Germinal center (tissue), 1 donor: ENCODE results near the gene TBX18.

Experiments
- DNase-seq: peaks from one replicate; pipeline ENCODE4 v3.0.0; 2012; ENCODE audit warnings: mixed read lengths, low spot score

Gene TBX18

GRCh38 chr6:84772428-84773132 is 8.2 kb upstream of the TBX18 start:
- no peak for DNase-seq

GRCh38 chr6:84771756-84772356 is 7.5 kb upstream of the TBX18 start:
- no peak for DNase-seq

GRCh38 chr6:84771125-84771755 is 6.8 kb upstream of the TBX18 start:
- no peak for DNase-seq

- no peak for DNase-seq
Observed at GRCh38 chr6:84770521-84770920, 6.1 kb upstream of the TBX18 start.

- no peak for DNase-seq
Observed at GRCh38 chr6:84769306-84769705, 4.9 kb upstream of the TBX18 start.

- no peak for DNase-seq
Observed at GRCh38 chr6:84768442-84769174, 4.2 kb upstream of the TBX18 start.

- no peak for DNase-seq
Observed at GRCh38 chr6:84767526-84768201, 3.3 kb upstream of the TBX18 start.

GRCh38 chr6:84766799-84767525 is 2.6 kb upstream of the TBX18 start:
- no peak for DNase-seq

- no peak for DNase-seq
Observed at GRCh38 chr6:84766118-84766798, 1.9 kb upstream of the TBX18 start.

GRCh38 chr6:84763886-84764331 is 489 bp downstream of the TBX18 start:
- DNase-seq = no peak

GRCh38 chr6:84763003-84763885 is 1.2 kb downstream of the TBX18 start:
- DNase-seq = no peak

- no peak for DNase-seq
Observed at GRCh38 chr6:84762220-84763002, 2.0 kb downstream of the TBX18 start.

- no peak for DNase-seq
Observed at GRCh38 chr6:84758486-84758885, 5.9 kb downstream of the TBX18 start.

- no peak for DNase-seq
Observed at GRCh38 chr6:84756877-84757276, 7.5 kb downstream of the TBX18 start.

GRCh38 chr6:84756466-84756865 is 7.9 kb downstream of the TBX18 start:
- no peak for DNase-seq

- DNase-seq = no peak
Observed at GRCh38 chr6:84753173-84753572, 11.2 kb downstream of the TBX18 start.

GRCh38 chr6:84752118-84752850 is 12.1 kb downstream of the TBX18 start:
- DNase-seq = no peak

- no peak for DNase-seq
Observed at GRCh38 chr6:84749181-84749580, 15.2 kb downstream of the TBX18 start.
